GM20000 (cell line): ENCODE data around the gene KCNV2.

ENCODE experiments used
- DNase-seq: peaks from one replicate; pipeline ENCODE4 v3.0.0; 2012; ENCODE audit warnings: low spot score
- TF ChIP-seq, protein P1 (sequence below): IDR thresholded peaks from 2 replicates; pipeline ENCODE4 v1.5.1; 2012; ENCODE audit warnings: mild to moderate bottlenecking, control low read depth; ENCODE audit errors: extremely low read depth, missing control alignments

The KCNV2 gene

DNA sequence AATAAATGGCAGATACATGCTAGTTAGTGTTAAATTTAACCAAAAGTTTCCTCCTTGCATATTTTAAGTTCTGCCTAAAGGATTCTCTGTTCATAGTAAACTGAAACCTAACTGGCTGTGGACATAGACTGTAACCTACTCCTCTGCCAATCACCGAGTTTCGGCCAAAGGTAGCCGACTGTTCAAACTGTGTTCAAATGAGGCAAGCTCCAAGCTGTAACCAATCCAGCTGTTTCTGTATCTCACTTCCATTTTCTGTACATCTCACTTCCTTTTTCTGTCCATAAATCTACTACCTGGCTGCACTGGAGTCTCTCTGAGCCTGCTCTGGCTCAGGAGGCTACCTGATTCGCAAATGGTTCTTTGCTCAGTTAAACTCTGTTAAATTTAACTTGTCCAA is 44.1 kb downstream of the KCNV2 start:
- no peak for DNase-seq
- TF ChIP-seq, protein P1, sequence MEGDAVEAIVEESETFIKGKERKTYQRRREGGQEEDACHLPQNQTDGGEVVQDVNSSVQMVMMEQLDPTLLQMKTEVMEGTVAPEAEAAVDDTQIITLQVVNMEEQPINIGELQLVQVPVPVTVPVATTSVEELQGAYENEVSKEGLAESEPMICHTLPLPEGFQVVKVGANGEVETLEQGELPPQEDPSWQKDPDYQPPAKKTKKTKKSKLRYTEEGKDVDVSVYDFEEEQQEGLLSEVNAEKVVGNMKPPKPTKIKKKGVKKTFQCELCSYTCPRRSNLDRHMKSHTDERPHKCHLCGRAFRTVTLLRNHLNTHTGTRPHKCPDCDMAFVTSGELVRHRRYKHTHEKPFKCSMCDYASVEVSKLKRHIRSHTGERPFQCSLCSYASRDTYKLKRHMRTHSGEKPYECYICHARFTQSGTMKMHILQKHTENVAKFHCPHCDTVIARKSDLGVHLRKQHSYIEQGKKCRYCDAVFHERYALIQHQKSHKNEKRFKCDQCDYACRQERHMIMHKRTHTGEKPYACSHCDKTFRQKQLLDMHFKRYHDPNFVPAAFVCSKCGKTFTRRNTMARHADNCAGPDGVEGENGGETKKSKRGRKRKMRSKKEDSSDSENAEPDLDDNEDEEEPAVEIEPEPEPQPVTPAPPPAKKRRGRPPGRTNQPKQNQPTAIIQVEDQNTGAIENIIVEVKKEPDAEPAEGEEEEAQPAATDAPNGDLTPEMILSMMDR = no peak

DNA sequence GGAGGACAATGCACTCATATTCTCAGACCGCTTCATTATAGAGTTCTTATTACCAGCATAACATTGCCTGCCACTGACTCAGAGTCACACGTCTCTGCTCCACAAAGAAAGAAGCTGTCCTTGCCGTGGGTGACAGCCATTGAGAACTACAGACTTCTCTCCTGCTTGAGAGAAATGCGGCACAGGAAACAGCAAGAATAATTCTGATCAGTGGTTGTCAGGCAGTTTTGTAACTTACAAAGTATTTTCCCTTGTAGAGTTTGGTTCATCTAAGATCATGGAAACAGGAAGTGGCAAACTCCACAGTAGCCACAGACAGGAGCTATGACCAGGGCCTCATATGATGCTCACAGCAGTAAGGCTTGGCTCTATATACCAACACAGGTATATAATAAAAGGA is 47.0 kb downstream of the KCNV2 start:
- DNase-seq = peak; percentile 47
- TF ChIP-seq, protein P1 = no peak

DNA sequence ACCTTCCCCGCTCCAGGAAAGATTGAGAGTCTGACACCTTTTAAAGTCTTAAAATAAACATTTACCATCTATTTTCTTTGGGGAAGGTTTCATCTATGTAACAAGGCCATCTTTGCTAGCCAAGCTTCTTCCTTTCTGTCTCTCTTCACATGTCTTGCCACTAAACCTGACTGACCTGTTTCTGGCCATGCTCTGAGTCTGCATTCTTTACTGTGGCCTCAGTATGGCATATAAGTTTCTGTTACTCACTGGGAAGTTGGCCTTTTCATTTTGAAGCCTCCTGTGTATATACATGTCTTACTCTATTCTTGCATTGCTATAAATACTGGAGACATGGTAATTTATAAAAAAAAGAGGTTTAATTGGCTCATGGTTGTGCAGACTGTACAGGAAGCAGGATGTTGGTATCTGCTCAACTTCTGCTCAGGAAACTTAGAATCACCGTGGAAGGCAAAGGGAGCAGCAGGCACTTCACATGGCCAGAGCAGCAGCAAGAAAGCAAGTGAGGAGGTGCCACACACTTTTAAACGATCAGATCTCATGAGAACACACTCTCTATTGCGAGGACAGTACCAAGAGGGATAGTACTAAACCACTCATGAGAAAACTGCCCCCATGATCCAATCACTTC is 48.1 kb downstream of the KCNV2 start:
- DNase-seq = no peak
- TF ChIP-seq, protein P1 = no peak

DNA sequence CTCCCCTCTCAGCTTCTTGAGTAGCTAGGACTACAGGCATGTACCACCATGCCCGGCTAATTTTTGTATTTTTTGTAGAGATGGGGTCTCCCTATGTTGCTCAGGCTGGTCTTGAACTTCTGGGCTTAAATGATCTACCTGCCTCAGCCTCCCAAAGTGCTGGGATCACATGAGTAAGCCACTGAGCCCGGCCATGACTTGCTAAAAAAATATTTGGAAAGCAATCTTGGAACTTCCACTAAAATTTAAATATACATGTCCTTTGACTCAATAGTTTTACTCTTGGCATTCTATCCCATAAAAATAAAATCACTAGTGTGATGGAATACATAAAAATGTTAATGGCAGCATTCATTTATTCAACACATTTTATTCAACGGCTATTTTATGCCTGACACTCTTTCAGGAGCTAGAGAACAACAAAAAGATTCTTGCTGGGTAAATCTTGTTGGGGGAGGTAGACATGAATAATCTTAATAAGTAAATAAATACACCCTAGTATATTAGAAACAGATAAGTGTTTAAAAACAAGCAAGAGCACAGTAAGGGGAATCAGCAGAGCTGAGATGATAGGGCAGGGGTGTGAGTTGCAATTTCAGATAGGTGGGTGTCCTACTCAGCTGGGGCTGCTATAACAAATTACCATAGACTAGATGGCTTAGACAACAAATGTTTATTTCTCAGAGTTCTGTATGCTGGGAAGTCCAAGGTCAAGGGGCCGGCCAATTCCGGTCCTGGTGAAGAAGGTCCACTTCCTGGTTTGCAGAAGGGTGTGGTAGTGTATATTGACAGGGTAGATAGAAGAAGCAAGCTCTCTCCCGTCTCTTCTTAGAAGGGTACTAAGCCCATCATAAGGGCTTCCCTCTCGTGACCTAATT is 50.7 kb downstream of the KCNV2 start:
- no peak for DNase-seq
- TF ChIP-seq, protein P1 = no peak

DNA sequence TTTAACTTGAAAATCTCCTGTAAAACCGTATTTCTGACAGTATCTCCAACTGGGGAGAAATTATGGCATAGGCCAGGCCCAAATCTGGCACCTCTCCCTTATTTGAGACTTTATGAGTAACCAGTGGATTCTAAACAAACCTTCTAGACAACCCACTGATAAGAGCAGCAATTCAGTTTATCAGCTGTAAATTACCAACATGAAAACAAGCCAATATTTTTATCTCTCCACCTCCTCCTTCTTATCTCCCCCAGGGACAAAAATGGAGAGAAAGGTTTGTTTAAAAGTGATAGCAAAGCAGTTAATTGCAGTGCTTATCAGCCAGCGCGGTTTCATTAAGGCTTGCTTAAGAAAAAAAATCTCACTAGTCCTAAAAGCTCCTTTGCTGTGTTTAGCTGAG is 53.8 kb downstream of the KCNV2 start:
- DNase-seq = no peak
- TF ChIP-seq, protein P1 = no peak

DNA sequence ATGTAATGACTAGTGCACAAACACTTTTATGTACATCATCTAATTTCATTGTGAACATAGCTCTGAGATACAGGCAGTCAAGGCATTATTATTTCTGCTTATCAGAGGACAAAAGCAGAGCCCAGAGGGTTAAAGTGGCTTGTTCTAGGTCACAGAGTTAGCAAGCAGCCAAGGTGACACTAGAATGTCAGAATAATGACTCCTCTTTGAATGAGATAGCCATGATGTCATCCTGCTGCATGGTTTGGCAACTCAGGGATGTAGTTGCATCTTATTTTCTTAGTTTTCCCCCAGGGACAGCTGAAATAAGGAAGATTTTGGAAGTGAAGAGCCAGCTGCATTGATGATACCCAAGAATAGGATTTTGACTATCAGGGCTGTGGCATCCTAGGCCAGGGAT is 54.4 kb downstream of the KCNV2 start:
- DNase-seq = no peak
- TF ChIP-seq, protein P1 = no peak

DNA sequence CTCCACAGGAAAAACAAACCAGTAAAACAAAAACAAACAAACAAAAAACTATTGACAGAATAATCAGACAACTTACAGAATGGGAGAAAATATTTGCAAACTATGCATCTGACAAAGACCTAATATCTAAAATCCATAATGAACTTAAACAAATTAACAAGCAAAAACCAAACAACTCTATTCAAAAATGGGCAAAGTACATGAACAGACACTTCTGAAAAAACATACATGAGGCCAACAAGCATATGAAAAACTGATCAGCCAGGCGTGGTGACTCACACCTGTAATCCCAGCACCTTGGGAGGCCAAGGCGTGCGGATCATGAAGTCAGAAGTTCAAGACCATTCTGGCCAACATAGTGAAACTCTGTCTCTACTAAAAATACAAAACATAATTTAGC is 60.1 kb downstream of the KCNV2 start:
- no peak for DNase-seq
- TF ChIP-seq, protein P1 = no peak
